GM19452 (cell line): ENCODE results near the gene LUC7L.
"Not testable (repeated sequence)": the region's sequence is repeated elsewhere in the genome, so short reads cannot be mapped to it uniquely, and the experiment has no call there.

Experiments
- ATAC-seq: cut with Tn5 transposase; IDR thresholded peaks from one replicate; pipeline ENCODE4 v1.9.1; 2021; ENCODE audit not compliant: unreplicated experiment

The LUC7L gene

DNA sequence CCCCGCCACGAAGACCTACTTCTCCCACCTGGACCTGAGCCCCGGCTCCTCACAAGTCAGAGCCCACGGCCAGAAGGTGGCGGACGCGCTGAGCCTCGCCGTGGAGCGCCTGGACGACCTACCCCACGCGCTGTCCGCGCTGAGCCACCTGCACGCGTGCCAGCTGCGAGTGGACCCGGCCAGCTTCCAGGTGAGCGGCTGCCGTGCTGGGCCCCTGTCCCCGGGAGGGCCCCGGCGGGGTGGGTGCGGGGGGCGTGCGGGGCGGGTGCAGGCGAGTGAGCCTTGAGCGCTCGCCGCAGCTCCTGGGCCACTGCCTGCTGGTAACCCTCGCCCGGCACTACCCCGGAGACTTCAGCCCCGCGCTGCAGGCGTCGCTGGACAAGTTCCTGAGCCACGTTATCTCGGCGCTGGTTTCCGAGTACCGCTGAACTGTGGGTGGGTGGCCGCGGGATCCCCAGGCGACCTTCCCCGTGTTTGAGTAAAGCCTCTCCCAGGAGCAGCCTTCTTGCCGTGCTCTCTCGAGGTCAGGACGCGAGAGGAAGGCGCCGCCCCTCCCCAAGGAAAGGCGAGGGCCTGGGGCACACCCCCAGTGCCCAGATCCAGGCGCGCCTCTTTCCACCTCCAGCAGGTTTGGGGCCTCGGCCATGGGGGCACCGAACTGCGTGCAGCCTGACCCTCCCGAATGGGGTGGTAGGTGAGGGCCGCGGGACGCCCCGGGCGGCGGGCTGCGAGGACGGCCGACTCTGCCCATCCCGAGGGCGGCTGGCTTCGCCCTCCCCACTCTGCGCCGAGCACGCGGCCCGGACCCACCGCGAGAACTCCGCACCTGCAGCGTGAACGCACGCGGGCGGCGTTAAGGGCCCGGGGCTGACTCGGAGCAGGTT is 48.3 kb downstream of the LUC7L start:
- no peak for ATAC-seq

- no peak for ATAC-seq
Measured at GRCh38 chr16:180101-180675, 49.1 kb downstream of the LUC7L start, which contains the start of gene HBQ1. HBQ1 (plus strand) TSS chr16:180459; CDS start chr16:180487, 28 bp downstream.

- ATAC-seq = no peak
Measured at GRCh38 chr16:179211-180092, 49.8 kb downstream of the LUC7L start.

GRCh38 chr16:178668-179015 is 50.6 kb downstream of the LUC7L start:
- ATAC-seq = no peak

DNA sequence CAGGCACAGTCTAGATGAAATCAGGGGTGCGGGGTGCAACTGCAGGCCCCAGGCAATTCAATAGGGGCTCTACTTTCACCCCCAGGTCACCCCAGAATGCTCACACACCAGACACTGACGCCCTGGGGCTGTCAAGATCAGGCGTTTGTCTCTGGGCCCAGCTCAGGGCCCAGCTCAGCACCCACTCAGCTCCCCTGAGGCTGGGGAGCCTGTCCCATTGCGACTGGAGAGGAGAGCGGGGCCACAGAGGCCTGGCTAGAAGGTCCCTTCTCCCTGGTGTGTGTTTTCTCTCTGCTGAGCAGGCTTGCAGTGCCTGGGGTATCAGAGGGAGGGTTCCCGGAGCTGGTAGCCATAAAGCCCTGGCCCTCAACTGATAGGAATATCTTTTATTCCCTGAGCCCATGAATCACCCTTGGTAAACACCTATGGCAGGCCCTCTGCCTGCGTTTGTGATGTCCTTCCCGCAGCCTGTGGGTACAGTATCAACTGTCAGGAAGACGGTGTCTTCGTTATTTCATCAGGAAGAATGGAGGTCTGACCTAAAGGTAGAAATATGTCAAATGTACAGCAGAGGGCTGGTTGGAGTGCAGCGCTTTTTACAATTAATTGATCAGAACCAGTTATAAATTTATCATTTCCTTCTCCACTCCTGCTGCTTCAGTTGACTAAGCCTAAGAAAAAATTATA is 51.1 kb downstream of the LUC7L start:
- no peak for ATAC-seq

- no peak for ATAC-seq
Measured at GRCh38 chr16:177394-177822, 51.8 kb downstream of the LUC7L start.

DNA sequence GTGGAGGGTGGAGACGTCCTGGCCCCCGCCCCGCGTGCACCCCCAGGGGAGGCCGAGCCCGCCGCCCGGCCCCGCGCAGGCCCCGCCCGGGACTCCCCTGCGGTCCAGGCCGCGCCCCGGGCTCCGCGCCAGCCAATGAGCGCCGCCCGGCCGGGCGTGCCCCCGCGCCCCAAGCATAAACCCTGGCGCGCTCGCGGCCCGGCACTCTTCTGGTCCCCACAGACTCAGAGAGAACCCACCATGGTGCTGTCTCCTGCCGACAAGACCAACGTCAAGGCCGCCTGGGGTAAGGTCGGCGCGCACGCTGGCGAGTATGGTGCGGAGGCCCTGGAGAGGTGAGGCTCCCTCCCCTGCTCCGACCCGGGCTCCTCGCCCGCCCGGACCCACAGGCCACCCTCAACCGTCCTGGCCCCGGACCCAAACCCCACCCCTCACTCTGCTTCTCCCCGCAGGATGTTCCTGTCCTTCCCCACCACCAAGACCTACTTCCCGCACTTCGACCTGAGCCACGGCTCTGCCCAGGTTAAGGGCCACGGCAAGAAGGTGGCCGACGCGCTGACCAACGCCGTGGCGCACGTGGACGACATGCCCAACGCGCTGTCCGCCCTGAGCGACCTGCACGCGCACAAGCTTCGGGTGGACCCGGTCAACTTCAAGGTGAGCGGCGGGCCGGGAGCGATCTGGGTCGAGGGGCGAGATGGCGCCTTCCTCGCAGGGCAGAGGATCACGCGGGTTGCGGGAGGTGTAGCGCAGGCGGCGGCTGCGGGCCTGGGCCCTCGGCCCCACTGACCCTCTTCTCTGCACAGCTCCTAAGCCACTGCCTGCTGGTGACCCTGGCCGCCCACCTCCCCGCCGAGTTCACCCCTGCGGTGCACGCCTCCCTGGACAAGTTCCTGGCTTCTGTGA is 52.5 kb downstream of the LUC7L start, which contains the start of gene HBA1:
TSS of gene HBA1 (plus strand) at position 204 of the 906 bp plus-strand sequence. CDS start at position 241, 37 bp downstream.
- not testable (repeated sequence) for ATAC-seq

GRCh38 chr16:176006-176405 is 53.2 kb downstream of the LUC7L start:
- ATAC-seq = not testable (repeated sequence)

- ATAC-seq = no peak
Measured at GRCh38 chr16:175011-175949, 54.0 kb downstream of the LUC7L start.

GRCh38 chr16:173928-174769 is 55.1 kb downstream of the LUC7L start:
- ATAC-seq = not testable (repeated sequence)

DNA sequence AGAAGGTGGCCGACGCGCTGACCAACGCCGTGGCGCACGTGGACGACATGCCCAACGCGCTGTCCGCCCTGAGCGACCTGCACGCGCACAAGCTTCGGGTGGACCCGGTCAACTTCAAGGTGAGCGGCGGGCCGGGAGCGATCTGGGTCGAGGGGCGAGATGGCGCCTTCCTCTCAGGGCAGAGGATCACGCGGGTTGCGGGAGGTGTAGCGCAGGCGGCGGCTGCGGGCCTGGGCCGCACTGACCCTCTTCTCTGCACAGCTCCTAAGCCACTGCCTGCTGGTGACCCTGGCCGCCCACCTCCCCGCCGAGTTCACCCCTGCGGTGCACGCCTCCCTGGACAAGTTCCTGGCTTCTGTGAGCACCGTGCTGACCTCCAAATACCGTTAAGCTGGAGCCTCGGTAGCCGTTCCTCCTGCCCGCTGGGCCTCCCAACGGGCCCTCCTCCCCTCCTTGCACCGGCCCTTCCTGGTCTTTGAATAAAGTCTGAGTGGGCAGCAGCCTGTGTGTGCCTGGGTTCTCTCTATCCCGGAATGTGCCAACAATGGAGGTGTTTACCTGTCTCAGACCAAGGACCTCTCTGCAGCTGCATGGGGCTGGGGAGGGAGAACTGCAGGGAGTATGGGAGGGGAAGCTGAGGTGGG is 55.9 kb downstream of the LUC7L start:
- not testable (repeated sequence) for ATAC-seq

- ATAC-seq = not testable (repeated sequence)
Measured at GRCh38 chr16:172374-172941, 56.8 kb downstream of the LUC7L start, which contains the start of gene HBA2. HBA2 (plus strand) TSS chr16:172876; CDS start chr16:172913, 37 bp downstream.

DNA sequence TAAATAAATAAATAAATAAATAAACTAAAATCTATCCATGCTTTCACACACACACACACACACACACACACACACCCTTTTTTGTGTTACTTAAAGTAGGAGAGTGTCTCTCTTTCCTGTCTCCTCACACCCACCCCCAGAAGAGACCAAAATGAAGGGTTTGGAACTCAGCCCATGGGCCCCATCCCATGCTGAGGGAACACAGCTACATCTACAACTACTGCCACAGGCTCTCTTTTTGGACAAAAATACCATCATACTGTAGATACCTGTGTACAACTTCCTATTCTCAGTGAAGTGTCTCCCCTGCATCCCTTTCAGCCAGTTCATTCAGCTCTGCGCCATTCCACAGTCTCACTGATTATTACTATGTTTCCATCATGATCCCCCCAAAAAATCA is 58.5 kb downstream of the LUC7L start:
- no peak for ATAC-seq

DNA sequence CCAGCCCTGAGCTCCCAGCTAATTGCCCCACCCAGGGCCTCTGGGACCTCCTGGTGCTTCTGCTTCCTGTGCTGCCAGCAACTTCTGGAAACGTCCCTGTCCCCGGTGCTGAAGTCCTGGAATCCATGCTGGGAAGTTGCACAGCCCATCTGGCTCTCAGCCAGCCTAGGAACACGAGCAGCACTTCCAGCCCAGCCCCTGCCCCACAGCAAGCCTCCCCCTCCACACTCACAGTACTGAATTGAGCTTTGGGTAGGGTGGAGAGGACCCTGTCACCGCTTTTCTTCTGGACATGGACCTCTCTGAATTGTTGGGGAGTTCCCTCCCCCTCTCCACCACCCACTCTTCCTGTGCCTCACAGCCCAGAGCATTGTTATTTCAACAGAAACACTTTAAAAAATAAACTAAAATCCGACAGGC is 59.2 kb downstream of the LUC7L start:
- ATAC-seq = not testable (repeated sequence)

DNA sequence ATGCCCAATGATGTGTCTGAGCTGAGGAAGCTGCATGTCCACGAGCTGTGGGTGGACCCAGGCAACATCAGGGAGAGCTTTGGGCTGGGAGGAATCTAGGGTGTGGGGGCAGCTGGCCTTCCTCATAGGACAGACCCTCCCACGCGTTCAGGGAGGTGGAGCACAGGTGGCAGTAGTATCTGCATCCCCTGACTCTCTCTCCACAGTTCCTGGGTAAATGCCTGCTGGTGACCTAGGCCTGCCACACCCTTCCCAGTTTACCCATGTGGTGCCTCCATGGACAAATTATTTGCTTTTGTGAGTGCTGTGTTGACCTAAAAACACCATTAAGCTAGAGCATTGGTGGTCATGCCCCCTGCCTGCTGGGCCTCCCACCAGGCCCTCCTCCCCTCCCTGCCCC is 60.2 kb downstream of the LUC7L start:
- no peak for ATAC-seq

GRCh38 chr16:168424-168823 is 60.8 kb downstream of the LUC7L start:
- ATAC-seq = no peak
